CD4-positive, alpha-beta T cell treated with Interleukin-17A for 4 hours (primary cell): ENCODE results near the gene EVI5L.

Experiments
- DNase-seq: peaks from one replicate; pipeline ENCODE4 v3.0.0-alpha.2; 2020; ENCODE audit warnings: mixed read lengths

Gene EVI5L

DNA sequence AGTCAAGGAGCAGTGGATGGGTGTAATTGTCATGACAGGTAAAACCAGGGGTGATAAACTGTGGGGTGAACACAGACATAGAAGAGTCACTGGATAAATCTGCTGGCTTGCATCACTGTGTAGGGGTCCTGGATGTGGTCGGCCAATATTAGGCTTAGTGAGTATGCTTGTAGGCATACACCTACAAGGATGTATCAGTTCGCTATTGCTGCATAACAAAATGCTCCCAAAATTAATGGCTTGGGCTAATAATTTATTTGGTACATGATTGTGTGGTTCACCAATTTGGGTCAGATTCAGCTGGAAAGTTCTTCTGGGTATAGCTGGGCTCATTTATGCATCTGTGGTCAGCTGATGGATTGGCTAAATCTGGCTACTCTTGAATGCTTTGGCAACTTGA, 11.2 kb upstream of the EVI5L start:
- DNase-seq: no peak

DNA sequence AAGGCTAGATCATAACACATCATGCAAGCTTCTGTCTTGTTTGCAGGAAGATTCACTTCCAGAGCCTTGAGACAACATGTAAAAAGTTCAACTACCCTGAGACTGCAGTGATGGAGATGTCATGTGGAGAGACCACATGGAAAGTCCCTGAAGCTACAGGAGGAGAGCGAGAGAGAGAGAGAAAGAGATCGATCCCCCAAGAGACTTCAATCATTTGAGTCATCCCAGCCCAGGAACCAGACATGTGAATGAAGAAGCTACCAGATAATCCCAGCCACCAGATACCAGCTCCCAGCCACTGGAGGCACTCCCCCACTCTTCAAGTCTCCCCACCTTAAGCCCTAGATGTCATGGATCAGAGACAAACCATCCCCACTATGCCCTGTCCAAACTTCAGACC, 10.7 kb upstream of the EVI5L start:
- no peak for DNase-seq

DNA sequence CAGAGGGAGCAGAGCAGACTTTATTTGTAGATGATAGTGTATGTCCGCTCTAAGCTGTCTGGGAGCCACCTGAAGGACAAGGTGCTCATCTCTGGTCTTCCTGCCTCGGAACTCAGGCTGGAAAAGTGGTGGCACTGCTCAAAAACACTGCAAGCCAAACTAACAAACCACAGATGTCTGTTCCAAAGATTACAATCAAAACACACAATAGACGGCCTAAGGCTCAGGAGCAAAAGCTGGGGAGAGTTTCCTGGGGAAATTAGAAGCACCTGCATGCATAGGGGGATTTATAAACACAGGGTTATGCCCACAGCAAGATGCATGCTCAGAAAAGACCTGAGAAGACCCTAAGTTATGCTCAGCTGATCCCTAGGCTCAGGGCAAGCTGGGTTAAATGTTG, 9.4 kb upstream of the EVI5L start:
- no peak for DNase-seq

DNA sequence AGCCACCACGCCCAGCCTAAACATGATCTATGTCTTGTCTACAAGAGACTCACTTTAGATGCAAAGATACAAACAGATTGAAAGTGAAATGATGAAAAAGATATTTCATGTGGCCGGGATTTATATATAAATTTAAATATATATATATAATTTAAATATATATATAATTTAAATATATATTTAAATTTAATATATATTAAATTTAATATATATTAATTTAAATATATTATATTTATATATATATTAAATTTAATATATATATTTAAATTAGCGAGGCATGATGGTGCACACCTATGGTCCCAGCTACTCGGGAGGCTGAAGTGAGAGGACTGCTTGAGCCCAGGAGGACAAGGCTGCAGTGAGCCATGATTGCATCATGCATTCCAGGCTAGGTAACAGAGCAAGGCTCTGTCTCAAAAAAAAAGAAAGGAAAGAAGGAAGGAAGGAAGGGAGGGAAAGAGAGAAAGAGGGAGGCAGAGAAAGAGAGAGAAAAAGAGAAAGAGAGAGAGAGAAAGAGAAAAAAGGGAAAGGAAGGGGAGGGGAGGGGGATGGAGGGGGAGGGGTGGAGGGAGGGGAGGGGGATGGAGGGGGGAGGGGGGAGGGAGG, 7.0 kb upstream of the EVI5L start:
- DNase-seq: no peak

DNA sequence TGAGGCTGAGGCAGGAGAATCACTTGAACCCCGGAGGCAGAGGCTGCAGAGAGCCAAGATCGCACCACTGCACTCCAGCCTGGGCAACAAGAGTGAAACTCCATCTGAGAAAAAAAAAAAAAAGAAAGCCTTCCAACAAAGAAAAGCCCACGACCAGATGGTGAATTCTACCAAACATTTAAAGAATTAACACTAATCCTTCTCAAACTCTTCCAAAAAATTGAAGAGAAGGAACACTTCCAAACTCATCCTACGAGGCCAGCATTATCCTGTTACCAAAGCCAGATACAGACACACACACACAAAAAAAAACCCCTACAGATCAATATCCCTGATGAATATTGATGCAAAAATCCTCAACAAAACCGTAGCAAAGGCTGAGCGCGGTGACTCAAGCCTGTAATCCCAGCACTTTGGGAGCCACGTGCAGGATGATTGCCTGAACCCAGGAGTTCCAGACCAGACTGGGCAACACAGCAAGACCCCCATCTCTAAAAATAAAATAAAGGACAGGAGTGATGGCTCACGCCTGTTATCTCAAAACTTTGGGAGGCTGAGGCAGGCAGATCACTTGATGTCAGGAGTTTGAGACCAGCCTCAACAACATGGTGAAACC, 6.2 kb upstream of the EVI5L start:
- DNase-seq: no peak

DNA sequence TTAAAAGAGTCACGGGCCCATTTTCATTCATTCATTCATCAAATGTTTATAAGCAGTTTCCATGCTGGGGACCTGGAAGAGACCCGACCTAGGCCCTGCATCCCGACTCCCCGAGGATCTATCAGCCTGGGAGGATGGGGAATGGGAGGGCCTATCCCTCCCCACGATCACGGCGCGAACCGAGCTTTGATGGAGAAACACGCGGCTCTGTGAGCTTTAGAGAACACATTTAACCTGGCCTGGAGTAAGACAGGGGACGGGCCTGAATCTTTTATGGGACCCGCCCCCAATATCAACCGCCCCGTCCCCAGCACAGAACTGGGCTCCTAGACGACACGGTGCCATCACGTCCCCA, 875 bp upstream of the EVI5L start:
- DNase-seq: no peak

DNA sequence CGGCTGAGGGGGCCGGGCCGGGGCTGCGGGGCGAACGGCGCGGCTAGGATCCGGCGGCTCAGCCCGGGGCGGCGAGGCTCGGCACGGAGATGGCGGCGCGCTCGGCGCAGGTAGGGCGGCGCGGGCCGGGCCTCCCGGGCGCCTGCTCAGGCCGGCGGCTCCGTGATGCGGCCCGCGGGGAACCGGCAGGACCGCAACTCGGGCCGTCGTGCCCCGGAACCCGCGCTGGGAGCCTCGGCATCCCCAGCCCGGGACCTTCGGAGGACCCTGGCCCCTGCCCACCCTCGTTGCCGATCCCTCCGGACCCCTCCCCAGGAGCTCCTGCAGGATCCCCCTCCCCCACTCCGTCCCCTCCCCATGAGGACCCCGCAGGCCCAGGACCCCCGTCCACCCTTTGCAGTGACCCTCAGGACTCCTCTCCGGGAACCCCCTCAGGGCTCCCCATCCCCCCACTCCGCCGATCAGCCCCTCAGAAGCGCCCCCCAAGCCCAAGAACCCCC, 304 bp downstream of the EVI5L start:
- no peak for DNase-seq

DNA sequence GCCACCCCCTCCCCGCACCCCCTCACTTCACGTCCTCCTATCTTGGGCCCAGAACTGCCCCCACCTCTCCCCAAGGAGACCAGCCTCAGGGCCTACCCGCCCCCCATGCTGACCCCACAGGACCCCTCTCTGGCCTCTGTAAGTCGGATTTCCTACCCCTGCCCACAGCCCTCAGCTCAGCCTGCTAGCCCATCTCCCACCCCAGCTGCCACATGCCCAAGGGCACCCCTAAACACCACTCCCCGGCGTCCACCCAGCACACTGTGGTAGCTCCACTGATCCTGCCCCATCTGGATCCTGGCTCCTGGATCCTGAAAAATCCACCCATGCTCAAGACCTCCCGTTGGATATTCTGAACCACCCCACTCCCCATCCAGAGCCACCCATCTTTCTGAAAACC, 805 bp downstream of the EVI5L start:
- no peak for DNase-seq

DNA sequence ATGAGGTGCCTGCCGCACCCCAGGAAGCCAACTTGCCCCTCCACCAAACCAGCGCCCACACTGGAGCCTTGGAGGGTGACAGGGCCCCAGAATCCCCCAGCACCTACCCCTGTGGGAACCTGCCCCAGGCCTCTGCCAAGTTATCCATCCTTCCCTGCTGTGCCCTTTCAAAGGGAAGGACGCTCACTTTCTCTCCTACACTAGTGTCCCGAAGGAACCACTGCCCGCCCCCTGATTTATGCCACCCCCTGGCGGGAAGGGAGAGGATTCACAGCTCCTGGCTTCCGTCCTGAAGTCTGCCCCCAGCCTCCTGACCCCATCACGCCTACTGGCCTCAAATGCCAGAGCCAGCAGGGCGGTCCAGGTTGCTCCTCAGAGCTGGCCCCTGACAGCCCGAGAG, 1.4 kb downstream of the EVI5L start:
- DNase-seq: no peak

DNA sequence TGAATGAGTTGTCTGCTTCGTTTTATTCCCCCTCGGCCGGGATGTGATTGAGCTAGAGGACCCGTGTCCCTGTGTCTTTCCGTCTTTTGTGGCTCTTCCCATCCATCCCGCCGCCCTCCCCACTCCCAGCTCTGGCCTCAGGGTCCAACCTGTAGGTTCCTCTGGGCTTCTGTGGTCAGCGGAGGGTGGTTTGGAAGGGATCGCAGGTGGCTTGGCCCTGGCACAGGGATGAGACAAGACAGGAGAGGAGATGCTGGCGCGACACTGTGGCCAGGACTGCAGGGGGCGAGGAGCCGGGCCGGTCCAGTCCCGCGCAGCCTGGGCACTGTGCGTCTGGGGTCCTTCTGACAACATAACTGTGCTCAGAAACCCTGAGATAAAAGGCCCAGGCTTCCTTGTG, 2.0 kb downstream of the EVI5L start:
- no peak for DNase-seq

DNA sequence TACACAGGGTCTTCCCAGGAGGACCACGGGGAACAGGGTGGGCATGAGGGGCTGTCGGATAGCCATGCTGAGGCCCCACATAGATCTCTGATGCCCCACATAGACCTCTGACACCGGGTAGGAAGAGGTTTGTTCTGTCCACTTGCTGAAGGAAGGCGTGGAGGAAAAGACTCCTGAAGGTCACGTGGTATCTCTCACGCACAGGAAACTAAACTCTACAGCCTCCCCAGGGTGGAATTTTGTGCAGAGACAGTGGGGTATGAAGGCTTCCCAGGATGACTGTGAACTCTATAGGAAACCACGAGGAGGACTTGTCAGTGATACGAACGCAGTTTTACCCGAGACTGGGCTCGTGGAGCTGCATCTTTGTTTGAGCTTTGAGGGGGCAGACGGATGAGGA, 2.8 kb downstream of the EVI5L start:
- no peak for DNase-seq

DNA sequence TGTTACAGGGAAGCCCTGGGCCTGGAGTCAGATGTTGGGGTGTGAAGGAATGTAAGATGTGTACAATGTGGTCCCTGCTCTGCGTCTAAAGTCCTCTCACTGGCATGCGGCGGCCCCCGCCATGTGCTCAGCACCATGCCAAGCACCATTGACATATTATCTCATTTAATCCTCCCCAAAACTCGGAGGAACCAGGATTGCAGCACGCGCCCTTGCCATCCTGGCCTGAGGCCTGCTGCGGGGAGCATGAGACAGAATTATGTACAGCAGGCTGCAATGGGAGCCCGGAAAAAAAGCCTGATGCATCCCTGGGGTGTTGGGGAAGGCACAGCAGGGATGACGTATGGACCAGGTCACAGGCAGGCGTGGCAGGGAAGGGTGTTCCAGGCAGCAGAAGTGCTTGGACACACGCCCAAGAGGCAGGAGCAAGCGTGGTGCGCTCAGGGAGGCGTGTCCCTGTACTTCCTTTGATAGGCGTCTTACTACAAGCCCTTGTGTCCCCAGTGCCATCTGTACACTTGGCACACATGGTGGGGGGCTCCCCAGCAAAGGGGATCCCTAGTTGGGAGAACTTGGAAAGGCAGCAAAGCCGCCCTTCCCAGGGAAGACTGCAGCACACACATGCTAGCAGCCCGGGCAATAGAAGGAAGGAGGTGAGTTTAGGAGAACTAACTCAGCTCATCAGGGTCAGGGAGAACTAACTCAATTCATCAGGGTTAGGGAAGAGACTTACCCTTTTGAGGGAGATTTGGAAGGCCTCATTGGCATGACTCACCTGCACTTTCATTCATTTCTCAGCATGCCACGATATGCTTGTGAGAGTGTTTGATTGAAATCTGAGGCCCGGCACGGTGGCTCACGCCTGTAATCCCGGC, 3.4 kb downstream of the EVI5L start:
- DNase-seq: no peak

DNA sequence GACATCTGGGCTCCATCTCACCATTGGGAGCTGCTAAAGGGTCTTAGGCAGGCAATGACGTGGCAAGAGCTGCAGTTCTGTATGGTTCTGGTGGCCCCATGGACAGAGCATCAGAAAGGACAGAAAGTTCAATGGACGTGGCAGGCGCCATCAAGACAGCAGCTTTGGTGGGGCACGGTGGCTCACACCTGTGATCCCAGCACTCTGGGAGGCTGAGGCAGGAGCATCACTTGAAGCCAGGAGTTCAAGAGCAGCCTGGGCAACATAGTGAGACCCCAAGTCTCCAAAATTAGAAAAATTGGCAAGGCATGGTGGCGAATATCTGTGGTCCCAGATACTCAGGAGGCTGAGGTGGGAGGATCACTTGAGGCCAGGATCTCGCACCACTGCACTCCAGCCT, 9.5 kb downstream of the EVI5L start:
- DNase-seq: no peak

DNA sequence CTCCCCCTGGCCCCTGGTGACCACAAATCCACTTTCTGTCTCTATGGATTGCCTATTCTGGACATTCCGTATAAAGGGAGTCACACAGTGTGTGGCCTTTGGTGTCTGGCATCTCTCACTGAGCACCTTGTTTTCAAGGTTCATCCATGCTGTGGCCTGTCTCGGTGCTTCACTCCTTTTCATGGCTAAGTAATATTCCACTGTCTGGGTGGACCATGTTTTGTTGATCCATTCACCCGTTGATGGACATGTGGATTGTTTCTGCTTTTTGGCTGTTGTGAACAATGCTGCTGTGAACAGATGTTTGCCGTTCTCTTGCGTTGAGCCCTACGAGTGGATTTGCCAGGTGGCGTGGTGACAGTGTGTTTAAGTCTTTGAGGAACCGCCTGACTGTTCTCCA, 10.6 kb downstream of the EVI5L start:
- DNase-seq: no peak

DNA sequence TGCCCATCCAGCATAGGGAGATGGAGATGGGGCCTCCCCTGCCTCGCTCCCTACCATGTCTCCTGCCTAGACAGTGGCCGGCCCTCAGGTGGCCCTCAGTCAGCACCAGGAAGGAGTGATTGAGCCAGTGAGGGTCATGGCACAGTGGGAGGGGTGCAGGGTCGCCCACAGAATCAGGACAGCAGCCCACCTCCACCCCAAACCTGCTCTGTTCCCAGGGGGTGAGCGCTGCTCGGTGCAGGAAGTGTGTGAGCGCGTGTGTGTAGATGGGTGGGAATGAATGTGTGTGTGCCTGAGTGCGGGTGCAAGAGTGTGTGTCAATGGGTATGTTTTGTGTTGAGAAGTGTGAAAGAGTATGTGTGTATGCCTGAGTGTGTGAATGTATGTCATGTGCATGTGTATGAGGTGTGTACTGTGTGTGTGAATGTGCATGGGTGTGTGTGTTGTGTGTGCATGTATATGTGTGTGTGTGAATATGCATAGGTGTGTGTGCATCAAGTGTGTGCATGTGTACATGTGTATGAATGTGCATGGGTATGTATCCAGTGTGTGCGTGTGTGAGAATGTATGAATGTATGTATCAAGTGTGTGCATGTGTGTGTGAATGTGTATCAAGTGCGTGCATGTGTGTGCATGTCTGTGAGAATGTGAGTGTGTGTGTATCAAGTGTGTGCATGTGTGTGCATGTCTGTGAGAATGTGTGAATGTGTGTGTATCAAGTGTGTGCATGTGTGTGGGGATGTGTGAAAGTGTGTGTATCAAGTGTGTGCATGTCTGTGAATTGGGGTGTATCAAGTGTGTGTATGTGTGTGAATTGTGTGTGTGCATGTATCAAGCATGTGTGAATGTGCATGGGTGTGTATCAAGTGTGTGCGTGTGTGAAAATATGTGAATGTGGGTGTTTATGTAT, 12.0 kb downstream of the EVI5L start:
- no peak for DNase-seq

DNA sequence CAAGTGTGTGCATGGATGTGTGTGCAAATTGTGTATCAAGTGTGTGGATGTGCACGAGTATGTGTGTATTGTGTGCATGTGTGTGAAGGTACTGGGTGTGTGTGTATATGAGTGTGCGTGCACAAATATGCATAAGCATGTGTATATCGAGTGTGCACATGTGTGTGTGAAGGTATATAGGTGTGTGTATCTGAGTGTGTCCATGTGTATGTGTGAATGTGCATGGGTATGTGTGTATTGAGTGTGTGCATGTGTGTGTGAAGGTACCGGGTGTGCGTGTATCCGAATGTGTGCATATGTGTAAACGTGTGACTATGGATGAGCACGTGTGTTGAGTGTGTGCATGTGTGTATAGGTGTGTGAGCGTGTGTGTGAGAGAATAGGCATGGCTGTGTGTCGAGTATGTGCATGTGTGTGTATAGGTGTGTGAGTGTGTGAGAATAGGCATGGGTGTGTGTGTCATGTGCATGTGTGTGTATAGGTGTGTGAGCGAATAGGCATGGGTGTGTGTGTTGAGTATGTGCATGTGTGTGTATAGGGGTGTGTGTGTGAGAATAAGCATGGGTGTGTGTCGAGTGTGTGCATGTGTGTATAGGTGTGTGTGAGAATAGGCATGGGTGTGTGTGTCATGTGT, 12.8 kb downstream of the EVI5L start:
- no peak for DNase-seq

DNA sequence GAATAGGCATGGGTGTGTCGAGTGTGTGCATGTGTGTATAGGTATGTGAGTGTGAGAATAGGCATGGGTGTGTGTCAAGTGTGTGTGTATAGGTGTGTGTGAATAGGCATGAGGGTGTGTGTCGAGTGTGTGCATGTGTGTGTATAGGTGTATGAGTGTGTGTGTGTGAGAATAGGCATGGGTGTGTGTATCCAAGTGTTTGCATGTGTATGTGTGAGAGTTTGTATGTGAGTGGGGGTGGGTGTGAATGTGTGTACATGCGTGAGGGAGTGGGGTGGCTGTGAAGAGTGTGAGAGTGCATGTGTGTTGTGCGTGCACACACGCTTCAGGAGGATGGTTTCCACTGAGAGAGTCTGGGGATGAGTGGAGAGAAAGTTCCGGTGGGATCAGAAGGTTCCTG, 13.5 kb downstream of the EVI5L start:
- no peak for DNase-seq

DNA sequence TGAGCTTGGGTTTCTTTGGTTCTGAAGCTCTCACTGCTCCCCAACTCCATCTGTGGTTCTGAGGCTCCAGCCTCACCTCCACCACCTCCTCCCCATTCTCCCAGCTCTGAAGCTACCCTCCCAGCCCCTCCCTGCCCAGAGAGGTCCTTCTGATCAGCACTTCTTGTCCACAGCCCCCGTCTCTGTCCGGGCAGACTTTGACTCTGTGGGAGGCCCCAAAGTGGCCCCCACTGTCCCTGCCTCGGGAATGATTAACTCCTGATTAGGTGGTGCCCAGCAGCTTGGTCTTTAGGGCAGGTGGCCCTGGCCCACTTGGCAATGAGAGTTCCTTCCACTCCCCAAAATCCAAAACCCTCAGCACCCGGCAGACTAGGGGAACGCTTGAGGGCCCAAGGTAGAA, 14.4 kb downstream of the EVI5L start:
- no peak for DNase-seq

DNA sequence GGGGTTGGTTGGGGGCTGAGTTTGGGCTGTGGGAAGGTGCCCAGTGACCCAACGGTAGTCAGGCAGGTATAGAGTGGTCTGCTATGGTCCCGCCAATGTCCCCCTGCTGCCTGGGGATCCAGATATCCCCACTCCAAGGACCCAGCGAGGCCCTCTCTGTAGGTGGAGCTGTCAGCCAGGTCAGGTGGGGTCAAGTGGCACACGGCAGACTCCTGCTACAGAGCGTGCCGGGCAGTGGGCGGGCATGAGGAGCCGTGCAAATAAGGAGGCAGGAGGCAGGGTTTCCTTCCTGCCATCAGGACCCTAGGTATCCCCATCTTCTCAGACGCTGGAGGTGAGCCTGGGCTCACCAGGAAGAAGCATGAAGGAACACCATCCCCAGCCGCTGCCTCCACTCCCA, 14.9 kb downstream of the EVI5L start:
- DNase-seq: no peak

DNA sequence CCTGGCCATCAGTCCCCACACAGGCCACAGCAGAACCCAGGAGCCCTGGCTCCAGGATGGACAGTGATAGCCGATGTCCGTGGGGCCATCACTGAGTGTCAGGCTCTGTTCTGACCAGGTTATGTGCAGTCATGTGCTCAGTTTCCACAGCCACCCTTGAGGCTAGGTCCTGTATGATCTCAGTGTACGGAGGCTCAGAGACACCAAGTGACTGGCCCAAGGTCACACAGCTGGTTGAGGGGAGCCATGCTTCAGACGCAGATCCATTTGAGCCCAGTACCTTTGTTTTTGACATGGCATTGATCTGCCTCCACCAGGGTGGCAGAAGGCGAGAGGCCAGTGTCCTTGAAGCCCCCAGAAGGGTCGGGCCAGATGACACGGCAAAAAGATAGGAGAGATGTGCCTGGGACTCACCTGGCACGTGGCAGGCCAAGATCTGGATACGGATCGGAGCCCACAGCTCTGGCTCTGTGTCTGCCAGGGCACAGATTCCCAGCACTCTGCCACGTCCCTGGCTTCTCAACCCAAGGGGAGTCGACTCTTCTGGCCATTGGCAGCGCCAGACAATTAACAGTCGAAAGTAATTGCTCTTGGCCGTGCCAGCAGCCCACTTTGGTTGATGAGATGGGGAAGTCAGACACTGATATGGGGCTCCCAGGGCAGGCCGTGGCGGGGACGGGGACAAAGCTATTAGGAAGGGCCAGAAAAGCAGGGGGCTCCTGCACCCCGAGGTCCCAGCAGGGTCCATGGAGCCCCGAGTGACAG, 15.6 kb downstream of the EVI5L start:
- no peak for DNase-seq

DNA sequence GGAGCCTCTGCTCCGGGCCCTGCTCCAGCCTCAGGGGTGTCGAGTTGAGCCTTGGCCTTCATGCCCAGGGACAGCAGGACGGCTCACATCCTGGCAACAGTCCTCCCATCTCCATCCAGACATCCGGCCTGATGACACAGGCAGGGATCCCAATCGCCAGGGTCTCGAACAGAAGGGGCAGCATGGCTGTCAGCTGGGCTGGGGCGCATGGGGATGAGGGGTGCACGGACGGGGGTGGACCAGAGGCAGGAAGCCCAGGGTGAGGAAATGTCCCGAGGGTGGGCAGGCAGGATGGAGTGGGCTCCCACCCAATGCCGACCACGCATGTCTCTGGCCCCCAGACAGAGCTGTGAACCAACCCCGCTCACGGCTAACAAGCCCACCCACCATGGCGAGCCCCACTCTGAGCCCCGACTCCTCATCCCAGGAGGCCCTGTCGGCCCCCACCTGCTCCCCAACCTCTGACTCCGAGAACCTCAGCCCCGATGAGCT, 16.2 kb downstream of the EVI5L start:
- no peak for DNase-seq

DNA sequence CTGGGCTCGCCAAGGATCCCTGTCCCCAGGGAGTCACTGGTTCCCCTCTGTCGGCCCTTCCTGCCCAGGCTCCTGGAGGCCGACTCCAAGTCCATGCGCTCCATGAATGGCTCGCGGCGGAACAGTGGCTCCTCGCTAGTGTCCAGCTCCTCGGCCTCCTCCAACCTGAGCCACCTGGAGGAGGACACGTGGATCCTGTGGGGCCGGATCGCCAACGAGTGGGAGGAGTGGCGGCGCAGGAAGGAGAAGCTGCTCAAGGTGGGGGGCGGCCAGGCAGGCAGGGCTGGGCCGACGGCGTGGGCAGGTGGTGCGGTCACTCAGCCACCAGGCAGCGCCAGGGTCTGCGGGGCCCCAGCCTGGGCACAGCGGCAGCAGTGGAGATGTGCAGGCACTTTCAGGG, 17.6 kb downstream of the EVI5L start:
- DNase-seq: no peak
